ENCODE data around the gene CPE.

DNA sequence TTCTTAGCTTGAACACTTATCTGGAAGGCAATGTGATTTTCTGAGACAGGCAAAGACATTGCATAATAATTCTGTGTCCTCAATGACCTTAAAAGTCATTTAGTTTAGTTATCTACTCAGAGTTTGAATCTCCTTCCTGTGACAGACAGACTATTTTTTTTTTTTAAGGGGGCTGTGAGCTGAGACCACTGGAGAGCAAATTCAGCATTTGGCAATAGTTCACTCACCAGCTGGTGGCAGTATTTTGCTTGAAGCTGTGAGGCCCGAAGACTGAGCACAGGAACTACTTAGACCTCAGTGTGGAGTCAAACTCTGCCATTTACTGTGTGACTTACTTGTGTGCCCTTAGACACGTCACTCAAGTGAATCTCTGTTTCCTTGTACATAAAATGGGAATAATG is 22.9 kb upstream of the CPE start:
- TF ChIP-seq, protein P1, sequence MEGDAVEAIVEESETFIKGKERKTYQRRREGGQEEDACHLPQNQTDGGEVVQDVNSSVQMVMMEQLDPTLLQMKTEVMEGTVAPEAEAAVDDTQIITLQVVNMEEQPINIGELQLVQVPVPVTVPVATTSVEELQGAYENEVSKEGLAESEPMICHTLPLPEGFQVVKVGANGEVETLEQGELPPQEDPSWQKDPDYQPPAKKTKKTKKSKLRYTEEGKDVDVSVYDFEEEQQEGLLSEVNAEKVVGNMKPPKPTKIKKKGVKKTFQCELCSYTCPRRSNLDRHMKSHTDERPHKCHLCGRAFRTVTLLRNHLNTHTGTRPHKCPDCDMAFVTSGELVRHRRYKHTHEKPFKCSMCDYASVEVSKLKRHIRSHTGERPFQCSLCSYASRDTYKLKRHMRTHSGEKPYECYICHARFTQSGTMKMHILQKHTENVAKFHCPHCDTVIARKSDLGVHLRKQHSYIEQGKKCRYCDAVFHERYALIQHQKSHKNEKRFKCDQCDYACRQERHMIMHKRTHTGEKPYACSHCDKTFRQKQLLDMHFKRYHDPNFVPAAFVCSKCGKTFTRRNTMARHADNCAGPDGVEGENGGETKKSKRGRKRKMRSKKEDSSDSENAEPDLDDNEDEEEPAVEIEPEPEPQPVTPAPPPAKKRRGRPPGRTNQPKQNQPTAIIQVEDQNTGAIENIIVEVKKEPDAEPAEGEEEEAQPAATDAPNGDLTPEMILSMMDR (IDR thresholded peaks at IDR 0.05; ENCODE audit: low read depth, low read length, poor library complexity, severe bottlenecking), result peak; percentile 74
- no peak for TF ChIP-seq EZH2phosphoT487 (IDR thresholded peaks at IDR 0.05; ENCODE audit: borderline replicate concordance, low read length)
